NCI-H1694 (cell line): ENCODE data around the gene DUOXA1.

Source experiments
- DNase-seq: peaks from one replicate; lab custom pipeline; 2025; lab: John Stamatoyannopoulos, UW

DUOXA1 gene

GRCh38 chr15:45131510-45131909 is 1.8 kb upstream of the DUOXA1 start:
- DNase-seq, result no peak

GRCh38 chr15:45130291-45131000 is 767 bp upstream of the DUOXA1 start:
- DNase-seq, result no peak

GRCh38 chr15:45128971-45129639 is 574 bp downstream of the DUOXA1 start:
- no peak for DNase-seq

GRCh38 chr15:45126535-45127158 is 3.0 kb downstream of the DUOXA1 start:
- DNase-seq, result peak; percentile 73

GRCh38 chr15:45123397-45123796 is 6.3 kb downstream of the DUOXA1 start:
- no peak for DNase-seq

- DNase-seq, result no peak
Observed at GRCh38 chr15:45122719-45123118, 7.0 kb downstream of the DUOXA1 start.

GRCh38 chr15:45121706-45122417 is 7.8 kb downstream of the DUOXA1 start:
- no peak for DNase-seq

GRCh38 chr15:45121020-45121419 is 8.7 kb downstream of the DUOXA1 start:
- DNase-seq, result no peak

GRCh38 chr15:45120081-45120972 is 9.4 kb downstream of the DUOXA1 start:
- DNase-seq, result no peak

- no peak for DNase-seq
Observed at GRCh38 chr15:45118996-45119395, 10.7 kb downstream of the DUOXA1 start.

GRCh38 chr15:45118131-45118588 is 11.5 kb downstream of the DUOXA1 start:
- peak; percentile 91 for DNase-seq

- DNase-seq, result no peak
Observed at GRCh38 chr15:45117308-45118130, 12.2 kb downstream of the DUOXA1 start.

GRCh38 chr15:45116482-45117307 is 13.0 kb downstream of the DUOXA1 start:
- no peak for DNase-seq

- DNase-seq, result no peak
Observed at GRCh38 chr15:45116006-45116481, 13.6 kb downstream of the DUOXA1 start.

- no peak for DNase-seq
Observed at GRCh38 chr15:45115312-45115820, 14.3 kb downstream of the DUOXA1 start.

GRCh38 chr15:45114751-45115085 is 15.0 kb downstream of the DUOXA1 start:
- no peak for DNase-seq

- no peak for DNase-seq
Observed at GRCh38 chr15:45114076-45114750, 15.5 kb downstream of the DUOXA1 start, which contains the start of the genes DUOX2 and DUOXA2. TSS of gene DUOX2 (minus strand) at chr15:45114172. CDS start at chr15:45113411, 761 bp downstream. TSS of gene DUOXA2 (plus strand) at chr15:45114326. CDS start at chr15:45114606, 280 bp downstream.

- no peak for DNase-seq
Observed at GRCh38 chr15:45113380-45113990, 16.2 kb downstream of the DUOXA1 start.
